Upper lobe of left lung (tissue), 6 donors: ENCODE data around the gene RASL10B. TPM values are rescaled to one million over a fixed set of nuclear protein-coding genes. Genes with fewer than 3 reads are reported as not detected.

Experiments used
- ATAC-seq, 2 donors: fragments of 200-7000 bp; cut with Tn5 transposase; one replicate each; pipeline ENCODE4 v1.9.1; 2022; ENCODE audit warnings: mild to moderate bottlenecking in 2 of 2, moderate library complexity in 2 of 2; ENCODE audit not compliant: low FRiP score in 2 of 2
- DNase-seq, 2 donors: peaks; one replicate each; pipeline ENCODE4 v3.0.0-alpha.2; 2019 to 2020
- H3K27ac ChIP-seq, 4 donors: fragments of 200-600 bp; sonication (generic); one replicate each; pipeline ENCODE4 v1.5.1; 2016 to 2019
- H3K27me3 ChIP-seq, 4 donors: fragments of 200-600 bp; sonication (generic); one replicate each; pipeline ENCODE4 v1.5.1; 2017 to 2019
- H3K36me3 ChIP-seq, 4 donors: fragments of 200-600 bp; sonication (generic); one replicate each; pipeline ENCODE4 v1.5.1; 2016 to 2019
- H3K4me1 ChIP-seq, 4 donors: fragments of 200-600 bp; sonication (generic); one replicate each; pipeline ENCODE4 v1.5.1; 2018 to 2019
- H3K4me3 ChIP-seq, 4 donors: fragments of 200-600 bp; sonication (generic); one replicate each; pipeline ENCODE4 v1.5.1; 2017 to 2019; ENCODE audit warnings: mild to moderate bottlenecking in 2 of 4, moderate library complexity in 1 of 4
- H3K9me3 ChIP-seq, 4 donors: fragments of 200-600 bp; sonication (generic); one replicate each; pipeline ENCODE4 v1.5.1; 2018 to 2019
- CTCF ChIP-seq, 6 experiments: fragments of 450-650 bp in 4 of 6; fragments of 200-600 bp in 2 of 6; sonication (generic) in 2 of 6; IDR thresholded peaks; one replicate each; pipeline ENCODE4 v1.5.1; 2016 to 2019; ENCODE audit warnings: antibody characterized with exemption in 6 of 6
- EP300 ChIP-seq, 4 donors: sonication (generic); formaldehyde crosslinking; IDR thresholded peaks; one replicate each; pipeline ENCODE4 v1.5.1; 2017; ENCODE audit warnings: antibody characterized with exemption in 4 of 4, control low read depth in 2 of 4
- POLR2A ChIP-seq, 4 donors: fragments of 450-650 bp; IDR thresholded peaks; one replicate each; pipeline ENCODE4 v1.5.1; 2016 to 2017; ENCODE audit warnings: antibody characterized with exemption in 4 of 4, mild to moderate bottlenecking in 2 of 4
- POLR2AphosphoS5 ChIP-seq, 2 donors: sonication (generic); formaldehyde crosslinking; IDR thresholded peaks; one replicate each; pipeline ENCODE4 v1.5.1; 2017; ENCODE audit warnings: antibody characterized with exemption in 2 of 2
- WGBS, 2 donors: methylation state at CpG; one replicate each; pipeline ENCODE4 v1.1.5; 2017 to 2018; 5-methylcytosine and 5-hydroxymethylcytosine counted together
- total RNA-seq, 6 donors: library from RNA; depleted of rRNA in 4 of 6; stranded (reverse); fragments of >200 nt in 4 of 6; gene quantifications; one replicate each; pipeline versions ENCODE4 v1.1.0 to v1.2.1, GENCODE V29; 2016 to 2021
- donor health status: DM: no; HTN: no; CAD: no; lungs with moderate emphysema.
- donor health status: DM: no; HTN: yes; CAD: no; lungs with severe emphysema.

The RASL10B gene
- total RNA-seq, 6 donors from 2014 or later: 1.0 to 4.1 (median 1.7) TPM

- H3K27me3 ChIP-seq: peaks cover 0 to 7% (median 2%) of the 10 kb centered on the region in 4 donors
- H3K4me3 ChIP-seq: no peak overlapping the region
- DNase-seq (no peak), ATAC-seq (no peak)
- no peaks in the 10 kb centered on the region for H3K9me3 ChIP-seq
- 91 to 94% methylated on average over 5 of the region's 5 CpGs for WGBS, 2 donors
- TF ChIP-seq POLR2AphosphoS5 (IDR thresholded peaks at IDR 0.05): no peak
- no peak overlapping the region for H3K27ac ChIP-seq
- peaks cover 0 to 10% (median 9%) of the 10 kb centered on the region in 4 donors for H3K4me1 ChIP-seq
- H3K36me3 ChIP-seq: no peaks in the 10 kb centered on the region
Measured at GRCh38 chr17:35738519-35739133, 7.2 kb downstream of the RASL10B start.

GRCh38 chr17:35740216-35740615 is 8.8 kb downstream of the RASL10B start:
- TF ChIP-seq POLR2A (IDR thresholded peaks at IDR 0.05) (no peak), CTCF (IDR thresholded peaks at IDR 0.05) (no peak), POLR2AphosphoS5 (IDR thresholded peaks at IDR 0.05) (no peak), EP300 (IDR thresholded peaks at IDR 0.05) (no peak)
- Histone ChIP-seq H3K36me3 (no peaks in the 10 kb centered on the region), H3K9me3 (no peaks in the 10 kb centered on the region), H3K4me3 (no peak overlapping the region), H3K27ac (no peak overlapping the region), H3K4me1 (peaks cover 0 to 10% (median 9%) of the 10 kb centered on the region in 4 donors), H3K27me3 (peaks cover 0 to 7% (median 2%) of the 10 kb centered on the region in 4 donors)
- DNase-seq (no peak), ATAC-seq (no peak)
- WGBS, 2 donors: 83 to 92% methylated on average over 2 to 7 of the region's 7 CpGs

- Histone ChIP-seq H3K4me3 (peak overlapping the region in 2 of 4 donors; percentile 18 to 34), H3K27me3 (peaks cover 0 to 7% (median 2%) of the 10 kb centered on the region in 4 donors), H3K9me3 (no peaks in the 10 kb centered on the region), H3K36me3 (no peaks in the 10 kb centered on the region), H3K4me1 (peaks cover 0 to 10% (median 9%) of the 10 kb centered on the region in 4 donors), H3K27ac (no peak overlapping the region)
- WGBS, 2 donors: 17 to 25% methylated on average over 19 to 58 of the region's 73 CpGs
- no peak for ATAC-seq
- DNase-seq: peak in 1 of 2 donors; percentile 85
- TF ChIP-seq CTCF (IDR thresholded peaks at IDR 0.05): no peak
- TF ChIP-seq POLR2AphosphoS5 (IDR thresholded peaks at IDR 0.05): no peak
- TF ChIP-seq EP300 (IDR thresholded peaks at IDR 0.05): no peak
- TF ChIP-seq POLR2A (IDR thresholded peaks at IDR 0.05): no peak
Measured at GRCh38 chr17:35740997-35741931, 9.8 kb downstream of the RASL10B start.

GRCh38 chr17:35742496-35742895 is 11.1 kb downstream of the RASL10B start:
- no peaks in the 10 kb centered on the region for H3K9me3 ChIP-seq
- H3K27me3 ChIP-seq: peaks cover 0 to 7% (median 2%) of the 10 kb centered on the region in 4 donors
- ATAC-seq (no peak), DNase-seq (no peak)
- no peak overlapping the region for H3K4me3 ChIP-seq
- H3K36me3 ChIP-seq: no peaks in the 10 kb centered on the region
- no peak overlapping the region for H3K27ac ChIP-seq
- peaks cover 0 to 14% (median 10%) of the 10 kb centered on the region in 4 donors for H3K4me1 ChIP-seq
- TF ChIP-seq EP300 (IDR thresholded peaks at IDR 0.05) (no peak), POLR2AphosphoS5 (IDR thresholded peaks at IDR 0.05) (no peak), CTCF (IDR thresholded peaks at IDR 0.05) (no peak), POLR2A (IDR thresholded peaks at IDR 0.05) (no peak)
- WGBS, 2 donors: 67 to 80% methylated on average over 7 of the region's 7 CpGs

GRCh38 chr17:35742896-35743477 is 11.5 kb downstream of the RASL10B start:
- WGBS, 2 donors: 54 to 79% methylated on average over 6 to 7 of the region's 7 CpGs
- DNase-seq (no peak), ATAC-seq (no peak)
- Histone ChIP-seq H3K4me1 (peaks cover 0 to 19% (median 11%) of the 10 kb centered on the region in 4 donors), H3K27me3 (peaks cover 0 to 7% (median 3%) of the 10 kb centered on the region in 4 donors), H3K9me3 (no peaks in the 10 kb centered on the region), H3K27ac (no peak overlapping the region), H3K36me3 (no peaks in the 10 kb centered on the region), H3K4me3 (no peak overlapping the region)
- TF ChIP-seq POLR2A (IDR thresholded peaks at IDR 0.05) (no peak), CTCF (IDR thresholded peaks at IDR 0.05) (no peak), POLR2AphosphoS5 (IDR thresholded peaks at IDR 0.05) (no peak), EP300 (IDR thresholded peaks at IDR 0.05) (no peak)
